ENCODE data around the gene C11orf86. TPM values are rescaled to one million over a fixed set of nuclear protein-coding genes. Genes with fewer than 3 reads are reported as not detected.

Gene C11orf86
- total and polyA plus RNA-seq, 2 donors from 2014 or later: 0.92 TPM; not detected in 1

DNA sequence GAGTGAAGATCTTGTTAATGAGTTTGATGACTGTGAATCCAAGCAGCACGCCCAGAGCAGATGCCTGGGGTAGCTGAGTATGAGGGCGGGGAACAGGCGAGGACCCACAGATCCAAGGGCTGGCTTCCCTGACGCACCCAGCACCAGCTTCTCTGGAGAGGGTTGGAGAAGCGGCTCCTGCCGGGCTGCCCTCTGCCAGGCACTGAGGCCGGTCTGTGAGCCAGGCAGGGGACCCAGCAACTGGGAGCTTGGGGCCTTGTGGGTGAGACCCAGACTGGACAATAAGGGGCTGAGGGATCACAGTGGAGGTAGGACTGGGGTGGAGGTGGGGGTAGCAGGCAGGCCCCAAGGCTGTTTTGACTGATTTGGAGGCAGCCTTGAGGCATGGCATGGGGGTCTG, 39.2 kb downstream of the C11orf86 start:
- intact Hi-C loops (cut with DNase I): no loop called here
- no peak overlapping the region for H3K27ac ChIP-seq (ENCODE audit: low read depth in 2 of 2, low read length in 2 of 2)
- no peak overlapping the region for H3K4me3 ChIP-seq (ENCODE audit: low read length in 3 of 3)
- no peaks in the 10 kb centered on the region for H3K36me3 ChIP-seq (ENCODE audit: control insufficient read depth in 2 of 3, insufficient read depth in 3 of 3, low read length in 3 of 3)
- H3K9me3 ChIP-seq (ENCODE audit: control insufficient read depth in 2 of 3, insufficient read depth in 1 of 3, low read length in 3 of 3): no peaks in the 10 kb centered on the region
- DNase-seq (no peak), FAIRE-seq (no peak)
- TF ChIP-seq, protein P1, sequence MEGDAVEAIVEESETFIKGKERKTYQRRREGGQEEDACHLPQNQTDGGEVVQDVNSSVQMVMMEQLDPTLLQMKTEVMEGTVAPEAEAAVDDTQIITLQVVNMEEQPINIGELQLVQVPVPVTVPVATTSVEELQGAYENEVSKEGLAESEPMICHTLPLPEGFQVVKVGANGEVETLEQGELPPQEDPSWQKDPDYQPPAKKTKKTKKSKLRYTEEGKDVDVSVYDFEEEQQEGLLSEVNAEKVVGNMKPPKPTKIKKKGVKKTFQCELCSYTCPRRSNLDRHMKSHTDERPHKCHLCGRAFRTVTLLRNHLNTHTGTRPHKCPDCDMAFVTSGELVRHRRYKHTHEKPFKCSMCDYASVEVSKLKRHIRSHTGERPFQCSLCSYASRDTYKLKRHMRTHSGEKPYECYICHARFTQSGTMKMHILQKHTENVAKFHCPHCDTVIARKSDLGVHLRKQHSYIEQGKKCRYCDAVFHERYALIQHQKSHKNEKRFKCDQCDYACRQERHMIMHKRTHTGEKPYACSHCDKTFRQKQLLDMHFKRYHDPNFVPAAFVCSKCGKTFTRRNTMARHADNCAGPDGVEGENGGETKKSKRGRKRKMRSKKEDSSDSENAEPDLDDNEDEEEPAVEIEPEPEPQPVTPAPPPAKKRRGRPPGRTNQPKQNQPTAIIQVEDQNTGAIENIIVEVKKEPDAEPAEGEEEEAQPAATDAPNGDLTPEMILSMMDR (IDR thresholded peaks at IDR 0.05; ENCODE audit: borderline replicate concordance, extremely low read depth, insufficient read depth): no peak
- H3K9ac ChIP-seq (ENCODE audit: low read length in 3 of 3): no peak overlapping the region
- H3K27me3 ChIP-seq (ENCODE audit: control insufficient read depth, insufficient read depth, low read length): no peaks in the 10 kb centered on the region
- no peaks in the 10 kb centered on the region for H3K4me1 ChIP-seq (ENCODE audit: control insufficient read depth in 2 of 3, insufficient read depth in 2 of 3, low read depth in 1 of 3, low read length in 3 of 3)

DNA sequence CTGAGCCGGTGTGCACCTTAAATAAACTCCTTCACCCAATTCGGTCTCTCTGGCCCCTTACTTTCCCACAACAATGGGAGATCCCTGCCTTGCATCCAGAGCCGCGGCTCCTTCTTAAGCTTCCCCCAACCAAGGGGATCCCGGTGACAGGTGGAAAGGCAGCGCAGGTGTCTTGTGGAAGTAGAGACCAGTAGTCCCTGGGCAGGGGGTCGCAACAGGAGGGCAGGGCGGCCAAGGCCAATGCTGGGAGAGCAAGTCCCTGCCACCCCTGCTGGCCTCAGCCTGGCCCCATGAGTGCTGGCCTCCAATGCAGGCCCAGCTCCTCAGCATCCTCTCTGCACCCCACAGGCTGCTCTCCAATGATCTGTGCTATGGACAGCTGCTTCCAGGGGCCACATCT, 39.9 kb downstream of the C11orf86 start:
- Histone ChIP-seq H3K9me3 (ENCODE audit: control insufficient read depth in 2 of 3, insufficient read depth in 1 of 3, low read length in 3 of 3) (no peaks in the 10 kb centered on the region), H3K4me1 (ENCODE audit: control insufficient read depth in 2 of 3, insufficient read depth in 2 of 3, low read depth in 1 of 3, low read length in 3 of 3) (no peaks in the 10 kb centered on the region), H3K36me3 (ENCODE audit: control insufficient read depth in 2 of 3, insufficient read depth in 3 of 3, low read length in 3 of 3) (no peaks in the 10 kb centered on the region), H3K27me3 (ENCODE audit: control insufficient read depth, insufficient read depth, low read length) (no peaks in the 10 kb centered on the region), H3K27ac (ENCODE audit: low read depth in 2 of 2, low read length in 2 of 2) (no peak overlapping the region), H3K9ac (ENCODE audit: low read length in 3 of 3) (no peak overlapping the region), H3K4me3 (ENCODE audit: low read length in 3 of 3) (no peak overlapping the region)
- TF ChIP-seq, protein P1 (IDR thresholded peaks at IDR 0.05; ENCODE audit: borderline replicate concordance, extremely low read depth, insufficient read depth): no peak
- intact Hi-C loops (cut with DNase I): no loop called here
- FAIRE-seq (no peak), DNase-seq (no peak)

DNA sequence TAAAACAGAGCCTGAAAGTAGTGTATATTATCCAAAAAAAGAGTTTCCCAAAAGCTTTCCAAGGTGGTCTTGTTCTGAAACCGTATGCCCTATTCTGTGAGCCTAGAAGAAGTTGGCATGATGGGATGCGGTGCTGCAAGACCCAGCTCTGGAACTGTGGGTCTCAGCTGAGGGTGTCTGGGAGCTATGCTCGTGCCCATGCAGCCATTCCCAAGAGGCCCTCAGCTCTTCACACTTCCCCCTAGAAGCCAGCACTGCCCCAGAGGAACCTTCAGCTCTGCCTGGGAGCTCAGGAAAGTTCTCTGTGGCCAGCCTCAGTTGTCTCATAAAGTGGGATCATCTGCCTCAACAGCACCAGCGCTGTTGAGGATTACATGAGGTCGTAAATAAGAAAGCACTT, 41.4 kb downstream of the C11orf86 start:
- TF ChIP-seq, protein P1 (IDR thresholded peaks at IDR 0.05; ENCODE audit: borderline replicate concordance, extremely low read depth, insufficient read depth): no peak
- intact Hi-C loops (cut with DNase I): no loop called here
- Histone ChIP-seq H3K4me3 (ENCODE audit: low read length in 3 of 3) (no peak overlapping the region), H3K9me3 (ENCODE audit: control insufficient read depth in 2 of 3, insufficient read depth in 1 of 3, low read length in 3 of 3) (no peaks in the 10 kb centered on the region), H3K9ac (ENCODE audit: low read length in 3 of 3) (no peak overlapping the region), H3K27me3 (ENCODE audit: control insufficient read depth, insufficient read depth, low read length) (no peaks in the 10 kb centered on the region), H3K36me3 (ENCODE audit: control insufficient read depth in 2 of 3, insufficient read depth in 3 of 3, low read length in 3 of 3) (no peaks in the 10 kb centered on the region), H3K27ac (ENCODE audit: low read depth in 2 of 2, low read length in 2 of 2) (no peak overlapping the region), H3K4me1 (ENCODE audit: control insufficient read depth in 2 of 3, insufficient read depth in 2 of 3, low read depth in 1 of 3, low read length in 3 of 3) (no peaks in the 10 kb centered on the region)
- FAIRE-seq (no peak), DNase-seq (no peak)

DNA sequence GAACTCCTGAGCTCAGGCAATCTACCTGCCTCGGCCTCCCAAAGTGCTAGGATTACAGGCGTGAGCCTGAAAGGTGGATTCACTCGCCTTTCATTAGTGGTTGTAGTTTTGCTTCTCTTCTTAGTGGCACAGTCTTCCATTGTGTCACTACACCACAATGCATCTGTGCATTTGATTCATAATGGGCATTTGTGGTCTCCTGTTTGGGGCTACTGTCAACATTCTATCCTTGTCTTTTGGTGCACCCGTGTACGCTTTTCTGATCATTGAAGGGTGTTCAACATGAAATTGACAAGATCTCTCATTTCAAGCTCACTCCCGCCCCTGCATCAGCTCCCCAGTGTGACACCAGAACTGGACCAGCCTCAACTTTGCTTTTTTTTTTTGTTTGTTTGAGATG, 45.8 kb downstream of the C11orf86 start:
- H3K4me1 ChIP-seq (ENCODE audit: control insufficient read depth in 2 of 3, insufficient read depth in 2 of 3, low read depth in 1 of 3, low read length in 3 of 3): peaks cover 0 to 5% (median 5%) of the 10 kb centered on the region in 3 donors
- DNase-seq (no peak), FAIRE-seq (no peak)
- intact Hi-C loops (cut with DNase I): no loop called here
- no peak overlapping the region for H3K27ac ChIP-seq (ENCODE audit: low read depth in 2 of 2, low read length in 2 of 2)
- H3K9me3 ChIP-seq (ENCODE audit: control insufficient read depth in 2 of 3, insufficient read depth in 1 of 3, low read length in 3 of 3): no peaks in the 10 kb centered on the region
- TF ChIP-seq, protein P1 (IDR thresholded peaks at IDR 0.05; ENCODE audit: borderline replicate concordance, extremely low read depth, insufficient read depth): no peak
- no peak overlapping the region for H3K9ac ChIP-seq (ENCODE audit: low read length in 3 of 3)
- peaks cover 2% of the 10 kb centered on the region for H3K27me3 ChIP-seq (ENCODE audit: control insufficient read depth, insufficient read depth, low read length)
- no peaks in the 10 kb centered on the region for H3K36me3 ChIP-seq (ENCODE audit: control insufficient read depth in 2 of 3, insufficient read depth in 3 of 3, low read length in 3 of 3)
- H3K4me3 ChIP-seq (ENCODE audit: low read length in 3 of 3): no peak overlapping the region

All from kidney (tissue), 14 donors.